OCI-LY3 (cell line): ENCODE data around the gene BHMT2.

Experiments
- H2AFZ ChIP-seq: fragments of 200-600, 300-600 bp; shearing (Covaris generic); 2 replicates; pipeline ENCODE4 v1.6.0; 2014; ENCODE audit warnings: antibody characterized with exemption, low read depth, low read length
- H3K27ac ChIP-seq: fragments of 200-600, 300-600 bp; sonication (generic); 2 replicates; pipeline ENCODE4 v1.5.1; 2014; ENCODE audit warnings: mild to moderate bottlenecking, low read length, moderate library complexity, mixed read lengths
- H3K27me3 ChIP-seq: fragments of 200-600, 300-600 bp; sonication (generic); 2 replicates; pipeline ENCODE4 v1.6.1; 2014; ENCODE audit warnings: low read depth, low read length, mixed read lengths
- H3K36me3 ChIP-seq: fragments of 200-600, 300-600 bp; sonication (generic); replicated peaks from 2 replicates; pipeline ENCODE3; 2014; ENCODE audit warnings: low read depth, low read length, mixed read lengths
- H3K4me1 ChIP-seq: fragments of 300-600, 200-600 bp; sonication (generic); 2 replicates; pipeline ENCODE4 v1.6.1; 2014; ENCODE audit warnings: low read length, mixed read lengths
- H3K4me2 ChIP-seq: fragments of 200-600, 300-600 bp; sonication (generic); 2 replicates; pipeline ENCODE4 v1.6.1; 2014; ENCODE audit warnings: low read length, mixed read lengths
- H3K4me3 ChIP-seq: fragments of 300-600, 200-600 bp; sonication (generic); 2 replicates; pipeline ENCODE4 v1.5.1; 2014; ENCODE audit warnings: antibody characterized with exemption, mild to moderate bottlenecking, low read length, moderate library complexity
- H3K79me2 ChIP-seq: fragments of 300-600, 200-600 bp; shearing (Covaris generic); 2 replicates; pipeline ENCODE4 v1.6.1; 2014; ENCODE audit warnings: mild to moderate bottlenecking, low read length, mixed read lengths
- H3K9ac ChIP-seq: fragments of 300-600, 200-600 bp; shearing (Covaris generic); 2 replicates; pipeline ENCODE4 v1.6.0; 2014; ENCODE audit warnings: mild to moderate bottlenecking, low read length, moderate library complexity
- H3K9me3 ChIP-seq: fragments of 200-600, 300-600 bp; shearing (Covaris generic); 2 replicates; pipeline ENCODE4 v1.6.1; 2014; ENCODE audit warnings: low read length, mixed read lengths; ENCODE audit not compliant: insufficient read depth
- H4K20me1 ChIP-seq: fragments of 200-600, 300-600 bp; sonication (generic); 2 replicates; pipeline ENCODE4 v1.6.1; 2016; ENCODE audit warnings: low read length, mixed read lengths; ENCODE audit not compliant: insufficient read depth
- EZH2phosphoT487 ChIP-seq: fragments of 200-600 bp; shearing (Covaris generic); IDR thresholded peaks from 2 replicates; pipeline ENCODE4 v1.6.1; 2018; ENCODE audit warnings: antibody characterized with exemption, mixed run types, low read depth
- TF ChIP-seq, protein P1 (sequence below): fragments of 200-600, 300-600 bp; sonication (generic); IDR thresholded peaks from 2 replicates; pipeline ENCODE4 v1.5.1; 2014; ENCODE audit warnings: antibody characterized with exemption, low read length, low read depth

The BHMT2 gene

DNA sequence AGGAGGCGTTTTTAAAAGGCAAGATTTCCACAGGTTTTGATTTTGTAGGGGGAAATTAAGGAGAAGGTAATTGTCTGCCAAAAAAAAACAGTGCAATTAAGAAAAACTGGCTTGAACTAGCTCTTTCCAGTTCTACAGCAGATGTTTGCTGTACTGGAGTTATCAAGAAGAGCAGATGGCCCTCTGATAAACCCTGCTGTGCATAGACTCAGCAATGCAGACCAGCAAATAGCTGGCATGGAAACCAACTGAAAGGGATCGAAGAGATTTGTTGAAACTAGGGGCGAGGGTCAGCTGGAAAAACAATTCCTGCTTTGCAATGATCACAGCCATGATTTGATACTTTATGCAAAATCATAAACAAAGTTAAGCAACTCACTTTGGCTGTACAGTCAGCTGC, 24.2 kb downstream of the BHMT2 start:
- Histone ChIP-seq H3K27me3 (no peaks in the 10 kb centered on the region), H3K4me2 (no peak overlapping the region), H3K9me3 (no peaks in the 10 kb centered on the region), H3K27ac (no peak overlapping the region), H3K4me1 (no peaks in the 10 kb centered on the region), H4K20me1 (no peaks in the 10 kb centered on the region), H3K36me3 (no peaks in the 10 kb centered on the region), H3K9ac (no peak overlapping the region), H3K79me2 (no peaks in the 10 kb centered on the region), H2AFZ (no peak overlapping the region), H3K4me3 (no peak overlapping the region)
- TF ChIP-seq EZH2phosphoT487, result no peak
- TF ChIP-seq, protein P1, sequence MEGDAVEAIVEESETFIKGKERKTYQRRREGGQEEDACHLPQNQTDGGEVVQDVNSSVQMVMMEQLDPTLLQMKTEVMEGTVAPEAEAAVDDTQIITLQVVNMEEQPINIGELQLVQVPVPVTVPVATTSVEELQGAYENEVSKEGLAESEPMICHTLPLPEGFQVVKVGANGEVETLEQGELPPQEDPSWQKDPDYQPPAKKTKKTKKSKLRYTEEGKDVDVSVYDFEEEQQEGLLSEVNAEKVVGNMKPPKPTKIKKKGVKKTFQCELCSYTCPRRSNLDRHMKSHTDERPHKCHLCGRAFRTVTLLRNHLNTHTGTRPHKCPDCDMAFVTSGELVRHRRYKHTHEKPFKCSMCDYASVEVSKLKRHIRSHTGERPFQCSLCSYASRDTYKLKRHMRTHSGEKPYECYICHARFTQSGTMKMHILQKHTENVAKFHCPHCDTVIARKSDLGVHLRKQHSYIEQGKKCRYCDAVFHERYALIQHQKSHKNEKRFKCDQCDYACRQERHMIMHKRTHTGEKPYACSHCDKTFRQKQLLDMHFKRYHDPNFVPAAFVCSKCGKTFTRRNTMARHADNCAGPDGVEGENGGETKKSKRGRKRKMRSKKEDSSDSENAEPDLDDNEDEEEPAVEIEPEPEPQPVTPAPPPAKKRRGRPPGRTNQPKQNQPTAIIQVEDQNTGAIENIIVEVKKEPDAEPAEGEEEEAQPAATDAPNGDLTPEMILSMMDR, result no peak

DNA sequence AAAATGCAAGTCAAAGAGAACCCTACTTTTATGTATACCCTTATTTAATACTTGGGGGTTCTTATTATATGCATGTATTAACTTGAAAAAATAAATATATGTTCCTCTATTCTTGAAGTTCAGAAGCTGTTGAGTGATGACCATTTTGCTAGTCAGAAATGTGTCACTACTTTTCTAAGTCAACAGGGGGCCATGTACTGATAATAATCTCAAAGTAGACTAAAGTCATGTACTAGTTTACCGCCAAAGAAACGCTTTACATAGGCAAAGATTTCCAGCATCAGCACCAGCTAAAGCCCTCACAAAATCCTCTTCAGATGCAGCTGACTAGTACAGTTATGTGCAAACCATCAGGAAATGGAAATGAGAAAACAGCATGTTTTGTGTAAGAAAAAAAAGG, 36.3 kb downstream of the BHMT2 start:
- H3K4me2 ChIP-seq, result no peak overlapping the region
- H3K9ac ChIP-seq, result no peak overlapping the region
- no peaks in the 10 kb centered on the region for H3K79me2 ChIP-seq
- no peak overlapping the region for H3K27ac ChIP-seq
- H4K20me1 ChIP-seq, result no peaks in the 10 kb centered on the region
- H3K4me3 ChIP-seq, result no peak overlapping the region
- no peaks in the 10 kb centered on the region for H3K4me1 ChIP-seq
- H3K36me3 ChIP-seq, result no peaks in the 10 kb centered on the region
- no peaks in the 10 kb centered on the region for H3K9me3 ChIP-seq
- TF ChIP-seq, protein P1, result no peak
- TF ChIP-seq EZH2phosphoT487, result no peak
- peaks cover 19% of the 10 kb centered on the region for H3K27me3 ChIP-seq
- no peak overlapping the region for H2AFZ ChIP-seq

DNA sequence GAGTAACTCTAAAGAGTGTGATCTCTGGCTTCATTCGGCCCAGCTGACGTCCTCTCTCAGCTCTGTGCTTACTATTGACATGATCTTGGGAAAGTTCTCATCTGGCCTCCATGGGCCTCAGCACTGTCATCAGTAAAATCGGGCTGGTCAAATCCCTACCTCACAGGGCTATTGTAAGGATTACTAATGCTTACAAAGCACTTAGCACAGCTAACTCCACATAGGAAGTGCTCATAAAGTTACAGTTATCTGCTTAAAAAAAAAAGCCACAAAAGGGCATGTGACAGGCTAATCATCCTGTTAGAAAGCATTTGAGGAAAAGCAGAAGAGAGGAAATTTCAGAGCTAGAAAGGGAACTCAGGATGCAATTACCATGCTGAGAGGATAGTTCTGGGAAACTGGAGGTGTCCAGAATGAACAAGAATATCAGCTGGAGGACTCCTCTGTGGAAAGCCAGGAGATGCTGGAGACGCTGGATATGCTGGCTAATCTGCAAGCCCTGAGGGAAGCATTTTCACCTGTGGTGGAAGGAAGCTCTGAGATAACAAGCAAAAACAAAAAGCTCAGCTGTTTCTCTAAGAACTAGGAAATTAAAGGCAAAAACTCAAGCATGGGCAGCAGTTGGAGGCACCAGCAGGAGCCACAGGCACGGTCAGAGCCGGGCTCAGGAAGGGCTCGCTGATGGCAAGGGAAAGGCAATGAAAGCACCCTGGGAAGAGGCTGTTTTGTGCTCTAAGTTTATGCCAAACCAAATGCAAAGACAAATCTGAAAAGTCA, 37.6 kb downstream of the BHMT2 start:
- no peak overlapping the region for H2AFZ ChIP-seq
- no peak overlapping the region for H3K4me2 ChIP-seq
- no peak overlapping the region for H3K4me3 ChIP-seq
- H3K27me3 ChIP-seq, result peaks cover 19% of the 10 kb centered on the region
- H3K9me3 ChIP-seq, result no peaks in the 10 kb centered on the region
- no peaks in the 10 kb centered on the region for H4K20me1 ChIP-seq
- no peak for TF ChIP-seq EZH2phosphoT487
- TF ChIP-seq, protein P1, result no peak
- no peak overlapping the region for H3K27ac ChIP-seq
- no peaks in the 10 kb centered on the region for H3K36me3 ChIP-seq
- H3K79me2 ChIP-seq, result no peaks in the 10 kb centered on the region
- no peaks in the 10 kb centered on the region for H3K4me1 ChIP-seq
- H3K9ac ChIP-seq, result no peak overlapping the region

DNA sequence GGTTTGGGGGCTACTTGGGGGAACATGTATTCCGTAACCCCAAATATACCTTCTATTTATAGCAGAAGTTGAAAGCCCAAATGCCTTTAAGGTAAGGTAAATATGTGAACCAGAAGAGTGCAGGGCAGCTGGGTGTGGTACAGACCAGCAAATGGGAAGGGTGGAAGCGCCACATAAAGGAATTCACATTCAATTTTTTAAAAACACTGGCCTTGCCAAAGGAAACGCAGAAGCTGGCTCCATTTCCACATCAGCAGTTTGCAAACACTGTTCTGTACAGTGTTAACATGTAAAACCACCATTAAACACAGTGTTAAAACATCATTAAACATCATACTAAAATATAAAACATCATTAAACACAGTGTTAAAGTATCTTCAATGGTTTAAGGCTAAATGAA, 38.5 kb downstream of the BHMT2 start:
- H3K4me2 ChIP-seq, result no peak overlapping the region
- H3K79me2 ChIP-seq, result no peaks in the 10 kb centered on the region
- no peaks in the 10 kb centered on the region for H4K20me1 ChIP-seq
- H3K27me3 ChIP-seq, result peaks cover 15% of the 10 kb centered on the region
- no peak for TF ChIP-seq EZH2phosphoT487
- TF ChIP-seq, protein P1, result no peak
- no peaks in the 10 kb centered on the region for H3K9me3 ChIP-seq
- no peaks in the 10 kb centered on the region for H3K4me1 ChIP-seq
- no peak overlapping the region for H2AFZ ChIP-seq
- no peak overlapping the region for H3K9ac ChIP-seq
- no peaks in the 10 kb centered on the region for H3K36me3 ChIP-seq
- no peak overlapping the region for H3K27ac ChIP-seq
- no peak overlapping the region for H3K4me3 ChIP-seq
